Measurements from ENCODE around the gene ERGIC1.

Gene ERGIC1, protein sequence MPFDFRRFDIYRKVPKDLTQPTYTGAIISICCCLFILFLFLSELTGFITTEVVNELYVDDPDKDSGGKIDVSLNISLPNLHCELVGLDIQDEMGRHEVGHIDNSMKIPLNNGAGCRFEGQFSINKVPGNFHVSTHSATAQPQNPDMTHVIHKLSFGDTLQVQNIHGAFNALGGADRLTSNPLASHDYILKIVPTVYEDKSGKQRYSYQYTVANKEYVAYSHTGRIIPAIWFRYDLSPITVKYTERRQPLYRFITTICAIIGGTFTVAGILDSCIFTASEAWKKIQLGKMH

GRCh38 chr5:172833686-172834414, at the start of gene ERGIC1:
Gene ERGIC1 (plus strand): TSS chr5:172834251. CDS start chr5:172834414, 163 bp downstream.
- TF ChIP-seq, protein P1, sequence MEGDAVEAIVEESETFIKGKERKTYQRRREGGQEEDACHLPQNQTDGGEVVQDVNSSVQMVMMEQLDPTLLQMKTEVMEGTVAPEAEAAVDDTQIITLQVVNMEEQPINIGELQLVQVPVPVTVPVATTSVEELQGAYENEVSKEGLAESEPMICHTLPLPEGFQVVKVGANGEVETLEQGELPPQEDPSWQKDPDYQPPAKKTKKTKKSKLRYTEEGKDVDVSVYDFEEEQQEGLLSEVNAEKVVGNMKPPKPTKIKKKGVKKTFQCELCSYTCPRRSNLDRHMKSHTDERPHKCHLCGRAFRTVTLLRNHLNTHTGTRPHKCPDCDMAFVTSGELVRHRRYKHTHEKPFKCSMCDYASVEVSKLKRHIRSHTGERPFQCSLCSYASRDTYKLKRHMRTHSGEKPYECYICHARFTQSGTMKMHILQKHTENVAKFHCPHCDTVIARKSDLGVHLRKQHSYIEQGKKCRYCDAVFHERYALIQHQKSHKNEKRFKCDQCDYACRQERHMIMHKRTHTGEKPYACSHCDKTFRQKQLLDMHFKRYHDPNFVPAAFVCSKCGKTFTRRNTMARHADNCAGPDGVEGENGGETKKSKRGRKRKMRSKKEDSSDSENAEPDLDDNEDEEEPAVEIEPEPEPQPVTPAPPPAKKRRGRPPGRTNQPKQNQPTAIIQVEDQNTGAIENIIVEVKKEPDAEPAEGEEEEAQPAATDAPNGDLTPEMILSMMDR (IDR thresholded peaks at IDR 0.05) = no peak

DNA sequence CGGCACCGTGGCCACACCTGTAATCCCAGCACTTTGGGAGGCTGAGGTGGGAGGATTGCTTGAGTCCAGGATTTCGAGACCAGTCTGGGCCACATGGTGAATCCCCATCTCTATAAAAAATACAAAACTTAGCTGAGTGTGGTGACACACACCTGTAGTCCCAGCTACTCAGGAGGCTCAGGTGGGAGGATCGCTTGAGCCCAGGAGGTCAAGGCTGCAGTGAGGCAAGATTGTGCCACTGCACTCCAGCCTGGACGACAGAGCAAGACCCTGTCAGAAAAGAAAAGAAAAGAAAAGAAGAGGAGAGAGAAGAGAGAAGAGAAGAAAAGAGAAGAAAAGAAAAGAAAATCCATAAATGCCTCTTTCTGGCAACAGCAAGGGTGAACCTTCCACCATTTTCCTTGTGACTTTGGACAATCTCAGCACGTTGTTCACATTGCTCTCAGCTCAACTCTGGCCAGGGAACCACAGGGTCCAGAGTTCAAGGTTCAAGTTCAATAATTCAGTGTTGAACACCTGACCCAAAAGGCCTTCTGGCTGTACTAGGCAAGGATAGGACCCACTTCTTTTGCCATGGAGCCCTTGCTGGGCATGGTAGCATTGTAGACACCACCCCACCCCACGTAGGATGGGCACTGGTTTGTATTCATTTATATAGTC, 48.5 kb upstream of the ERGIC1 start:
- TF ChIP-seq, protein P1 (IDR thresholded peaks at IDR 0.05) = no peak

- TF ChIP-seq, protein P1 (IDR thresholded peaks at IDR 0.05) = no peak
Measured at GRCh38 chr5:172786736-172787462, 47.2 kb upstream of the ERGIC1 start.

- TF ChIP-seq, protein P1 (IDR thresholded peaks at IDR 0.05) = no peak
Measured at GRCh38 chr5:172788771-172789686, 45.0 kb upstream of the ERGIC1 start.

- TF ChIP-seq, protein P1 (IDR thresholded peaks at IDR 0.05) = no peak
Measured at GRCh38 chr5:172789687-172790495, 44.2 kb upstream of the ERGIC1 start.

- TF ChIP-seq, protein P1 (IDR thresholded peaks at IDR 0.05) = no peak
Measured at GRCh38 chr5:172790496-172790889, 43.6 kb upstream of the ERGIC1 start.
